HepG2 (cell line): ENCODE measurements around the gene EIF4G3. TPM values are rescaled to one million over a fixed set of nuclear protein-coding genes. Genes with fewer than 3 reads are reported as not detected.
A peak's percentile ranks its signal among the peaks of the same experiment; 100 is the strongest.

Experiments
- ATF7-NPFF ChIP-seq: sonication (generic); formaldehyde crosslinking; IDR thresholded peaks from 2 replicates; pipeline ENCODE4 v1.8.1; 2023; ENCODE audit warnings: mild to moderate bottlenecking, low read depth, missing genetic modification reagents, moderate library complexity
- ELF3 ChIP-seq: IDR thresholded peaks from 2 replicates; pipeline ENCODE4 v1.6.1; 2016; ENCODE audit warnings: missing genetic modification reagents, missing compliant biosample characterization
- GPN1 ChIP-seq: sonication (generic); formaldehyde crosslinking; IDR thresholded peaks from 2 replicates; pipeline ENCODE4 v1.5.1; 2020; ENCODE audit warnings: missing genetic modification reagents, borderline replicate concordance
- KDM2A ChIP-seq: sonication (generic); formaldehyde crosslinking; IDR thresholded peaks from 2 replicates; pipeline ENCODE4 v1.4.0; 2020; ENCODE audit warnings: low read depth, missing genetic modification reagents, borderline replicate concordance
- KLF16 ChIP-seq, 2 experiments: sonication (generic) in 1 of 2; formaldehyde crosslinking in 1 of 2; IDR thresholded peaks; 2 replicates each; pipeline versions ENCODE4 v1.6.1 to v1.8.0; 2016 to 2023; ENCODE audit warnings: missing genetic modification reagents in 2 of 2, missing compliant biosample characterization in 1 of 2
- NONO ChIP-seq, 2 experiments: fragments of 450-650 bp in 1 of 2; sonication (generic) in 1 of 2; formaldehyde crosslinking in 1 of 2; IDR thresholded peaks in 1 of 2; conservative IDR thresholded peaks in 1 of 2; 2 replicates each; pipeline versions ENCODE4 v1.6.1 to v1.8.0; 2017 to 2022; ENCODE audit warnings: mild to moderate bottlenecking in 1 of 2, missing genetic modification reagents in 1 of 2, moderate library complexity in 1 of 2
- PCBP1 ChIP-seq: fragments of 200-400 bp; formaldehyde crosslinking; IDR thresholded peaks from 2 replicates; pipeline ENCODE4 v1.6.1; 2017; ENCODE audit warnings: mild to moderate bottlenecking, low read depth, low read length, borderline replicate concordance
- POLR2A ChIP-seq, 2 experiments: IDR thresholded peaks; 2 replicates each; pipeline ENCODE4 v1.6.1; 2011; ENCODE audit warnings: low read depth in 2 of 2, low read length in 2 of 2, mild to moderate bottlenecking in 1 of 2, moderate library complexity in 1 of 2; ENCODE audit not compliant: insufficient read depth in 1 of 2
- POLR2AphosphoS5 ChIP-seq: IDR thresholded peaks from 2 replicates; pipeline ENCODE4 v1.6.1; 2012; ENCODE audit warnings: low read depth, low read length
- THAP11 ChIP-seq: IDR thresholded peaks from 2 replicates; pipeline ENCODE4 v1.6.1; 2016; ENCODE audit warnings: missing biosample characterization, missing genetic modification reagents
- YY1 ChIP-seq: IDR thresholded peaks from 2 replicates; pipeline ENCODE4 v1.6.1; 2011; ENCODE audit warnings: low read length, low read depth, moderate library complexity, mild to moderate bottlenecking; ENCODE audit not compliant: insufficient read depth, insufficient replicate concordance
- ZNF326 ChIP-seq: sonication (generic); formaldehyde crosslinking; IDR thresholded peaks from 2 replicates; pipeline ENCODE4 v1.4.0; 2020; ENCODE audit warnings: missing genetic modification reagents, borderline replicate concordance
- ZNF329 ChIP-seq: sonication (generic); formaldehyde crosslinking; IDR thresholded peaks from 2 replicates; pipeline ENCODE4 v1.9.0; 2021; ENCODE audit warnings: low read depth, mild to moderate bottlenecking, missing genetic modification reagents
- ZNF333 ChIP-seq: sonication (generic); formaldehyde crosslinking; IDR thresholded peaks from 2 replicates; pipeline ENCODE4 v1.4.0; 2020; ENCODE audit warnings: mild to moderate bottlenecking, missing genetic modification reagents, borderline replicate concordance
- ZNF354B ChIP-seq: sonication (generic); formaldehyde crosslinking; IDR thresholded peaks from 2 replicates; pipeline ENCODE4 v1.8.0; 2022; ENCODE audit warnings: mild to moderate bottlenecking, missing genetic modification reagents
- ZNF563 ChIP-seq: sonication (generic); formaldehyde crosslinking; IDR thresholded peaks from 2 replicates; pipeline ENCODE4 v1.8.0; 2022; ENCODE audit warnings: mild to moderate bottlenecking, moderate library complexity, missing genetic modification reagents
- polyA plus RNA-seq, 8 experiments: library from polyadenylated mRNA; depleted of rRNA in 3 of 8; stranded (reverse) in 7 of 8; unstranded in 1 of 8; fragments of >200 nt; fragmentation: Illumina TruSeq in 4 of 8; extraction: Trizol in 4 of 8; gene quantifications; 2 replicates each; pipeline versions ENCODE4 v1.2.1 to v1.2.3, GENCODE V29; 2011 to 2016; ENCODE audit warnings: low read depth in 4 of 8, missing spikeins in 1 of 8, mixed read lengths in 1 of 8; ENCODE audit not compliant: insufficient read depth in 1 of 8
- total RNA-seq, 5 experiments: library from RNA; depleted of rRNA; stranded (reverse); fragments of >200 nt; fragmentation: Illumina TruSeq; extraction: Trizol; gene quantifications; 2 replicates each; pipeline ENCODE4 v1.2.3, GENCODE V29; 2016; ENCODE audit warnings: low read depth in 1 of 5
- TF ChIP-seq, protein P1 (sequence below): sonication (generic); formaldehyde crosslinking; IDR thresholded peaks from 2 replicates; pipeline ENCODE4 v1.5.0; 2020; ENCODE audit warnings: missing genetic modification reagents, mild to moderate bottlenecking, borderline replicate concordance
- TF ChIP-seq, protein P2 (sequence below): sonication (generic); formaldehyde crosslinking; IDR thresholded peaks from 2 replicates; pipeline ENCODE4 v1.4.0; 2020; ENCODE audit warnings: mild to moderate bottlenecking, missing genetic modification reagents
- TF ChIP-seq, protein P3 (sequence below): sonication (generic); formaldehyde crosslinking; IDR thresholded peaks from 2 replicates; pipeline ENCODE4 v1.4.0; 2020; ENCODE audit warnings: missing genetic modification reagents
- TF ChIP-seq, protein P4 (sequence below): IDR thresholded peaks from 2 replicates; pipeline ENCODE4 v1.6.1; 2016; ENCODE audit warnings: missing genetic modification reagents, missing compliant biosample characterization

EIF4G3 gene
- total and polyA plus RNA-seq, 2 of the 13 experiments (the other 11 are each of a cell fraction or from before 2014, with no cell fraction given), result 22.2 to 27.6 TPM

GRCh38 chr1:21176586-21177555 lies at the start of gene EIF4G3 (continued):
- TF ChIP-seq ZNF563 (CRISPR knock-in tag) (peak; percentile 35; the same call in 1 of the 2 replicates), POLR2AphosphoS5 (peak; percentile 92), ZNF326 (CRISPR knock-in tag) (no peak), THAP11 (CRISPR knock-in tag) (no peak), ZNF333 (CRISPR knock-in tag) (0 out of 2 replicates have a peak, but pooled peaks have one; percentile 11), ELF3 (CRISPR knock-in tag) (0 out of 2 replicates have a peak, but pooled peaks have one; percentile 11), ZNF329 (0 out of 2 replicates have a peak, but pooled peaks have one; percentile 7), NONO (IDR thresholded peaks at IDR 0.05) (no peak), NONO (CRISPR knock-in tag; conservative IDR thresholded peaks at IDR 0.05) (no peak), GPN1 (CRISPR knock-in tag) (no peak), ZNF354B (CRISPR knock-in tag) (no peak), PCBP1 (no peak), ATF7-NPFF (CRISPR knock-in tag) (0 out of 2 replicates have a peak, but pooled peaks have one; percentile 29), KDM2A (CRISPR knock-in tag) (peak; percentile 84), KLF16 (CRISPR knock-in tag; IDR thresholded peaks at IDR 0.05) (peak in 1 of 2 experiments; percentile 57; a peak in 1 of 4 replicates), POLR2A (IDR thresholded peaks at IDR 0.05; ENCODE audit: insufficient read depth in 1 of 2, low read depth in 2 of 2, low read length in 2 of 2) (peak; percentile 81 to 90), YY1 (peak; percentile 94)
- TF ChIP-seq, protein P1, sequence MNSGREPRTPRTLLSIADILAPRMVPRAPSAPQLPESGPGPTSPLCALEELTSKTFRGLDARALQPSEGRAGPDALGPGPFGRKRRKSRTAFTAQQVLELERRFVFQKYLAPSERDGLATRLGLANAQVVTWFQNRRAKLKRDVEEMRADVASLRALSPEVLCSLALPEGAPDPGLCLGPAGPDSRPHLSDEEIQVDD, result no peak
- TF ChIP-seq, protein P2, sequence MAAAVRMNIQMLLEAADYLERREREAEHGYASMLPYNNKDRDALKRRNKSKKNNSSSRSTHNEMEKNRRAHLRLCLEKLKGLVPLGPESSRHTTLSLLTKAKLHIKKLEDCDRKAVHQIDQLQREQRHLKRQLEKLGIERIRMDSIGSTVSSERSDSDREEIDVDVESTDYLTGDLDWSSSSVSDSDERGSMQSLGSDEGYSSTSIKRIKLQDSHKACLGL (CRISPR knock-in tag), result no peak
- TF ChIP-seq, protein P3, sequence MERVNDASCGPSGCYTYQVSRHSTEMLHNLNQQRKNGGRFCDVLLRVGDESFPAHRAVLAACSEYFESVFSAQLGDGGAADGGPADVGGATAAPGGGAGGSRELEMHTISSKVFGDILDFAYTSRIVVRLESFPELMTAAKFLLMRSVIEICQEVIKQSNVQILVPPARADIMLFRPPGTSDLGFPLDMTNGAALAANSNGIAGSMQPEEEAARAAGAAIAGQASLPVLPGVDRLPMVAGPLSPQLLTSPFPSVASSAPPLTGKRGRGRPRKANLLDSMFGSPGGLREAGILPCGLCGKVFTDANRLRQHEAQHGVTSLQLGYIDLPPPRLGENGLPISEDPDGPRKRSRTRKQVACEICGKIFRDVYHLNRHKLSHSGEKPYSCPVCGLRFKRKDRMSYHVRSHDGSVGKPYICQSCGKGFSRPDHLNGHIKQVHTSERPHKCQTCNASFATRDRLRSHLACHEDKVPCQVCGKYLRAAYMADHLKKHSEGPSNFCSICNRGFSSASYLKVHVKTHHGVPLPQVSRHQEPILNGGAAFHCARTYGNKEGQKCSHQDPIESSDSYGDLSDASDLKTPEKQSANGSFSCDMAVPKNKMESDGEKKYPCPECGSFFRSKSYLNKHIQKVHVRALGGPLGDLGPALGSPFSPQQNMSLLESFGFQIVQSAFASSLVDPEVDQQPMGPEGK, result peak; percentile 90
- TF ChIP-seq, protein P4, sequence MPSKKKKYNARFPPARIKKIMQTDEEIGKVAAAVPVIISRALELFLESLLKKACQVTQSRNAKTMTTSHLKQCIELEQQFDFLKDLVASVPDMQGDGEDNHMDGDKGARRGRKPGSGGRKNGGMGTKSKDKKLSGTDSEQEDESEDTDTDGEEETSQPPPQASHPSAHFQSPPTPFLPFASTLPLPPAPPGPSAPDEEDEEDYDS (CRISPR knock-in tag), result 0 out of 2 replicates have a peak, but pooled peaks have one; percentile 20
